Fibroblast of villous mesenchyme (primary cell): Measurements from ENCODE around the gene CPD. TPM values are rescaled to one million over a fixed set of nuclear protein-coding genes. Genes with fewer than 3 reads are reported as not detected.
A peak's percentile ranks its signal among the peaks of the same experiment; 100 is the strongest.
"Not testable (repeated sequence)": the region's sequence is repeated elsewhere in the genome, so short reads cannot be mapped to it uniquely, and the experiment has no call there.

ENCODE experiments used
- DNase-seq: peaks from one replicate; pipeline ENCODE4 v3.0.0-alpha.2; 2010; ENCODE audit warnings: low read depth
- H3K4me3 ChIP-seq: 2 replicates; pipeline ENCODE4 v1.5.1; 2011; ENCODE audit warnings: low read depth, mild to moderate bottlenecking, low read length
- total RNA-seq: library from RNA; depleted of rRNA; stranded (reverse); fragments of >200 nt; gene quantifications from 2 replicates; pipeline ENCODE4 v1.2.3, GENCODE V29; 2012
- TF ChIP-seq, protein P1 (sequence below): IDR thresholded peaks from 2 replicates; pipeline ENCODE4 v1.5.1; 2012; ENCODE audit warnings: low read depth, mild to moderate bottlenecking, low read length; ENCODE audit not compliant: insufficient read depth

Gene CPD
- total RNA-seq, 1 donor, result 177 TPM

DNA sequence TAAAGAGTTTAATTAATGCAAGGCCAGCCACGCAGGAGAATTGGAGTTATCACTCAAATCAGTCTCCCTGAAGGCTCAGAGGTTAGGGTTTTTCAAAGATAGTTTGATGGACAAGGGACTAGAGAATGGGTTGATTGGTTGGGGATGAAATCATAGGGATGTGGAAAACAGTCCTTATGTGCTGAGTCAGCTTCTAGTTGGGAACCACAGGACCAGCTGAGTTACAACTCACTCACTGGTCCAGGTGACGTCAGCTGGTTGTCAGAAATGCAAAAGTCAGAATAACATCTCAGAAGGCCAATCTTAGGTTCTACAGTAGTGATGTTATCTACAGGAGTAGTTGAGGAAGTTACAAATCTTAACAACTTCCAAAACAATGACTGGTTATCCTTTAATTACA is 47.6 kb downstream of the CPD start:
- peak; percentile 8 for DNase-seq
- no peak overlapping the region for H3K4me3 ChIP-seq
- TF ChIP-seq, protein P1, sequence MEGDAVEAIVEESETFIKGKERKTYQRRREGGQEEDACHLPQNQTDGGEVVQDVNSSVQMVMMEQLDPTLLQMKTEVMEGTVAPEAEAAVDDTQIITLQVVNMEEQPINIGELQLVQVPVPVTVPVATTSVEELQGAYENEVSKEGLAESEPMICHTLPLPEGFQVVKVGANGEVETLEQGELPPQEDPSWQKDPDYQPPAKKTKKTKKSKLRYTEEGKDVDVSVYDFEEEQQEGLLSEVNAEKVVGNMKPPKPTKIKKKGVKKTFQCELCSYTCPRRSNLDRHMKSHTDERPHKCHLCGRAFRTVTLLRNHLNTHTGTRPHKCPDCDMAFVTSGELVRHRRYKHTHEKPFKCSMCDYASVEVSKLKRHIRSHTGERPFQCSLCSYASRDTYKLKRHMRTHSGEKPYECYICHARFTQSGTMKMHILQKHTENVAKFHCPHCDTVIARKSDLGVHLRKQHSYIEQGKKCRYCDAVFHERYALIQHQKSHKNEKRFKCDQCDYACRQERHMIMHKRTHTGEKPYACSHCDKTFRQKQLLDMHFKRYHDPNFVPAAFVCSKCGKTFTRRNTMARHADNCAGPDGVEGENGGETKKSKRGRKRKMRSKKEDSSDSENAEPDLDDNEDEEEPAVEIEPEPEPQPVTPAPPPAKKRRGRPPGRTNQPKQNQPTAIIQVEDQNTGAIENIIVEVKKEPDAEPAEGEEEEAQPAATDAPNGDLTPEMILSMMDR, result no peak

DNA sequence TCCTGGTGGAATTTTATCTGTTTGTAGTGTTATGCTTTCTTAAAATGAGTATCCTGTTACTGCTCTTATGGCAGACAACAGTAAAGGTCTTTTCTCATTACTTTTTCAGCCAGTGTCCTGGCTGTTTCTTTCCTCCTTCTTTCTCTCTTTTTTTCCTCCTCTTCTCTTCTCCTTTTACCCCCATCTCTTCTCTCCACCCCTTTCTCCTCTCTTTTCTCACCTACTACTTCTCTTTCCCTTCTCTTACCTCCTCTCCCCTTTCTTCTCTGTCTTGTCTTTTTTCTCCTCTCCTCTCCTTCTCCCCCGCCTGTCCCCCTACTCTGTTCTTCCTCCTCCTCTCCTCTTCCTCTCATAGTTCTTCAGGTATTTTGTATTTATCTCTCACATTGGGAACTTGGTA is 48.9 kb downstream of the CPD start:
- DNase-seq, result no peak
- TF ChIP-seq, protein P1, result no peak
- no peak overlapping the region for H3K4me3 ChIP-seq

DNA sequence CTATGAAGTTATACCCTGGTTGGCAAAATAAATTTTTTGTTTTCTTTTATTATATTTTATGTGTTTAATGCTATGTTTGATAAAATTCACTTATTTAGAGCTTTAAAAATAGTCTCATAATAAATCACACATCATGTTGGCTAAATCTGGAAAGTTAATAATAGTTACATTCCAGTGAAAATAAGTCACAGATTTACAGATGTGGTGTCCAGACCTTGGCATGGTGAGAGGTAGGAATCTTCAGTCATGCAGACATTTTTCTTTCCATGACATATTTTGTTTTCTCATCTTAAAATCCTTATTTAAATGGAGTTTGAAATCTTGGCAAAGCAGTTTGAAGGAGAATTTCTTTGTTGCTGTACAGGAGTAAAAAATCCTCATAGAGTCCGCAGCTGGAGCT is 50.4 kb downstream of the CPD start:
- H3K4me3 ChIP-seq, result no peak overlapping the region
- peak; percentile 37 for DNase-seq
- TF ChIP-seq, protein P1, result no peak

DNA sequence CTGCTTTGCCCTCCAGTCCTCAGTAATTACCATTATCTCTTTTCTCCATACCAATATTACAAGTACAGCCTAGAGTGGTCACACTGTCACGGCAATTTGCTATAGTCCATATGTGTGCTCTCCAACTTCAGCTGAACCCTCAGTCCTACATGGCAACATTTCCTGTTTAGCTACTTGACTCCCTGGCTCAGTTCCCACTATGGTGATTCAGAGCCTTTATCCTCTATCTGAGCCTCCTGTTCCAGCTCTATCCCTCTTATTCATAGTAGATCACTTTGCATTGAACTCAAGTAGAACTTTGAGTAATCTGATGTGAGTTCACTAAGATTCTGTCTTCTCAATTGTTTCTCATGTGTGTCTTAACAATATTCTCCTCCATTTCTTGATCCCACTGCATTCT is 54.8 kb downstream of the CPD start:
- DNase-seq, result peak; percentile 84
- TF ChIP-seq, protein P1, result no peak
- no peak overlapping the region for H3K4me3 ChIP-seq

DNA sequence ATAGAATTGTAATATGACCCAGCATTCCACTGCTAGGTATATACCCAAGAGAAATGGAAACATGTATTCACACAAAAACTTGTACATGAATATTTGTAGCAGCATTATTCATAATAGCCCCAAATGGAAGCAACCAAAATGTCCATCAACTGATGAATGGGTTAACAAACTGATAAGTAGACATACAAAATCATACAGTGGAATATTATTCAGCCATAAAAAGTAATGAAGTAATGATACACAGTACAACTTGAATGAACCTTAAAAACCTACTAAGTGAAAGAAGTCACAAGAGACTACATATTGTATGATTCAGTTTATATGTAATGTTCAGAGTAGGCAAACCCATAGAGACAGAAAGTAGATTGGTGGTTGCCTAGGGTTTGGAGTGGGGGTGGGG is 58.0 kb downstream of the CPD start:
- TF ChIP-seq, protein P1, result no peak
- H3K4me3 ChIP-seq, result no peak overlapping the region
- no peak for DNase-seq

DNA sequence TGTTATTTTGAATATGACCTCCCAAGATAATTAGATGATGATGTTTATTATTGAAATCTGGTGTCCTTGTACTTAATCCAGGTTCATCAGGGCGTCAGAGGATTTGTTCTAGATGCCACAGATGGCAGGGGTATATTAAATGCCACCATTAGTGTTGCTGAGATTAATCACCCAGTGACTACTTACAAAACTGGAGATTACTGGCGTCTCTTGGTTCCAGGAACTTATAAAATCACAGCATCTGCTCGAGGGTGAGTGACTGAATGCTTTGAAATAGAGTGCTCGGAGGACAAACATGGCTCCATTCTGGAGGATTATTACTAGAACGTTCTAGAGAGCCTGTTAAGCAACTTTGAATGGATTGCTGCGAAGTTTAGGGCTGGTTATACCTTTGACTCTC is 65.0 kb downstream of the CPD start:
- DNase-seq, result no peak
- no peak overlapping the region for H3K4me3 ChIP-seq
- TF ChIP-seq, protein P1, result no peak

DNA sequence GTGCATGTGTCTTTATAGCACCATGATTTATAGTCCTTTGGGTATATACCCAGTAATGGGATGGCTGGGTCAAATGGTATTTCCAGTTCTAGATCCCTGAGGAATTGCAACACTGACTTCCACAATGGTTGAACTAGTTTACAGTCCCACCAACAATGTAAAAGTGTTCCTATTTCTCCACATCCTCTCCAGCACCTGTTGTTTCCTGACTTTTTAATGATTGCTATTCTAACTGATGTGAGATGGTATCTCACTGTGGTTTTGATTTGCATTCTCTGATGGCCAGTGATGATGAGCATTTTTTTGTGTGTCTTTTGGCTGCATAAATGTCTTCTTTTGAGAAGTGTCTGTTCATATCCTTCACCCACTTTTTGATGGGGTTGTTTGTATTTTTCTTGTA is 67.9 kb downstream of the CPD start:
- not testable (repeated sequence) for H3K4me3 ChIP-seq, DNase-seq

DNA sequence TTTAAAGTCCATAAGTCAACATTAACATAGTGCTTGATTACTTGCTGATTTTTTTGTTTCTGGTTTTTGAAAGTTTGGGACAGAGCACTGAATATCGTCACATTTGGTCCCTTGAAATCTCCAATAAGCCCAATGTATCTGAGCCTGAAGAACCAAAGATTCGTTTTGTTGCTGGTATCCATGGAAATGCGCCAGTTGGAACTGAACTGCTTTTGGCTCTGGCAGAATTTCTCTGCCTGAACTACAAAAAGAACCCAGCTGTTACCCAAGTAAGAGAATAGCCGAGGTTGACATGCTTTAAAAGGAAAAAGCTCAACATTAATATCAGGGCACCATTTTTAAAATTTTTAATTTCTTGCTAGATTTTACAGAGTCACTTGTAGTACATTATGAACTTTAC is 70.8 kb downstream of the CPD start:
- TF ChIP-seq, protein P1, result no peak
- DNase-seq, result no peak
- H3K4me3 ChIP-seq, result no peak overlapping the region
